HepG2 (cell line): ENCODE results near the gene RFX7. TPM values are rescaled to one million over a fixed set of nuclear protein-coding genes. Genes with fewer than 3 reads are reported as not detected.
"Not testable (repeated sequence)": the region's sequence is repeated elsewhere in the genome, so short reads cannot be mapped to it uniquely, and the experiment has no call there.

ENCODE experiments used
- ATAC-seq: fragments of 200-7000 bp; cut with Tn5 transposase; 3 replicates; pipeline ENCODE4 v1.9.1; 2020; ENCODE audit warnings: mild to moderate bottlenecking, moderate library complexity
- BruUV-seq: library from RNA; stranded (reverse); fragments of 400-500 nt; replicated peaks from 2 replicates; lab custom pipeline; 2021; lab: Mats Ljungman, UMichigan
- CTCF ChIA-PET: fragments of 300-600 bp; formaldehyde crosslinking; extraction: SDS; loops from one replicate; lab custom pipeline; 2021; ENCODE audit warnings: low total read pairs, inconsistent platforms, low intra/inter-chr PET ratio; lab: Yijun Ruan, JAX
- POLR2A ChIA-PET: fragments of 350-600 bp; sonication (Branson Sonifier 250); formaldehyde crosslinking; loops from one replicate; lab custom pipeline; 2020; ENCODE audit warnings: antibody characterized with exemption, inconsistent platforms; lab: Yijun Ruan, JAX
- DNase-seq: peaks from one replicate; pipeline ENCODE4 v3.0.0-alpha.2; 2015; ENCODE audit warnings: low spot score
- FAIRE-seq: peaks from 3 replicates; lab custom pipeline; 2011; peaks lifted over from hg19 to GRCh38; lab: Jason Lieb, UNC
- H2AFZ ChIP-seq: one replicate; pipeline ENCODE4 v1.6.1; 2011; ENCODE audit warnings: low read length, inconsistent platforms
- H3K27ac ChIP-seq: fragments of 300-600 bp; 3 replicates; pipeline ENCODE4 v1.8.0; 2011; ENCODE audit warnings: mixed run types, mild to moderate bottlenecking, mixed read lengths, low read length, inconsistent platforms; ENCODE audit not compliant: insufficient read depth; ENCODE audit errors: extremely low read length
- H3K27me3 ChIP-seq, 2 experiments: fragments of 200-600 bp in 1 of 2; 2 replicates in 1 of 2; 3 replicates in 1 of 2; pipeline versions ENCODE4 v1.6.0 to v1.8.0; 2011; ENCODE audit warnings: low read length in 2 of 2, mild to moderate bottlenecking in 2 of 2, moderate library complexity in 2 of 2, inconsistent platforms in 1 of 2; ENCODE audit not compliant: insufficient read depth in 2 of 2, control insufficient read depth in 1 of 2
- H3K36me3 ChIP-seq, 2 experiments: fragments of 200-600 bp in 1 of 2; replicated peaks in 1 of 2; 2 replicates in 1 of 2; 3 replicates in 1 of 2; pipeline versions ENCODE4 v1.5.1 to v1.8.0; 2011; ENCODE audit warnings: low read length in 2 of 2, inconsistent platforms in 1 of 2; ENCODE audit not compliant: insufficient read depth in 2 of 2, control insufficient read depth in 1 of 2
- H3K4me1 ChIP-seq: 2 replicates; pipeline ENCODE4 v1.5.1; 2012; ENCODE audit warnings: low read length, inconsistent platforms; ENCODE audit not compliant: insufficient read depth
- H3K4me2 ChIP-seq: 2 replicates; pipeline ENCODE4 v1.6.0; 2011; ENCODE audit warnings: low read depth, low read length, inconsistent platforms
- H3K4me3 ChIP-seq, 3 experiments: fragments of 200-600 bp in 1 of 3; sonication (generic), shearing (Covaris generic) in 1 of 3; replicated peaks in 1 of 3; 2 replicates each; pipeline ENCODE4 v1.5.1; 2011 to 2016; ENCODE audit warnings: low read length in 3 of 3, inconsistent platforms in 2 of 3, low read depth in 2 of 3, mild to moderate bottlenecking in 2 of 3, control low read depth in 1 of 3, mixed read lengths in 1 of 3; ENCODE audit not compliant: insufficient read depth in 1 of 3
- H3K79me2 ChIP-seq: one replicate; pipeline ENCODE4 v1.6.1; 2011; ENCODE audit warnings: low read length, inconsistent platforms; ENCODE audit not compliant: insufficient read depth
- H3K9ac ChIP-seq: 2 replicates; pipeline ENCODE4 v1.6.0; 2011; ENCODE audit warnings: mild to moderate bottlenecking, low read depth, low read length, inconsistent platforms; ENCODE audit not compliant: insufficient read depth
- H3K9me3 ChIP-seq: 2 replicates; pipeline ENCODE4 v1.5.1; 2012; ENCODE audit warnings: mild to moderate bottlenecking, low read length
- H4K20me1 ChIP-seq: 2 replicates; pipeline ENCODE4 v1.6.0; 2011; ENCODE audit warnings: inconsistent platforms, mild to moderate bottlenecking, low read length, moderate library complexity; ENCODE audit not compliant: insufficient read depth
- ZNF609 ChIP-seq: sonication (generic); formaldehyde crosslinking; IDR thresholded peaks from 2 replicates; pipeline ENCODE4 v1.4.0; 2020; ENCODE audit warnings: mild to moderate bottlenecking, missing genetic modification reagents, borderline replicate concordance
- WGBS: methylation state at CpG from one replicate; pipeline ENCODE4 v1.1.6; 2017; ENCODE audit warnings: low lambda C conversion rate; 5-methylcytosine and 5-hydroxymethylcytosine counted together
- in situ Hi-C: cut with HindIII; loops from 2 replicates; pipeline ENCODE4 v1.10.0; 2017; ENCODE audit warnings: low pct_unique_long_range_greater_than_20kb; ENCODE audit not compliant: extremely low pct_ligation_motif_present
- intact Hi-C: fragments of 100-400 bp; cut with micrococcal nuclease; formaldehyde crosslinking; loops from one replicate; pipeline ENCODE4 v1.10.0; 2022; ENCODE audit not compliant: unreplicated experiment
- polyA plus RNA-seq, 8 experiments: library from polyadenylated mRNA; depleted of rRNA in 3 of 8; stranded (reverse) in 7 of 8; unstranded in 1 of 8; fragments of >200 nt; fragmentation: Illumina TruSeq in 4 of 8; extraction: Trizol in 4 of 8; gene quantifications; 2 replicates each; pipeline versions ENCODE4 v1.2.1 to v1.2.3, GENCODE V29; 2011 to 2016; ENCODE audit warnings: low read depth in 4 of 8, missing spikeins in 1 of 8, mixed read lengths in 1 of 8; ENCODE audit not compliant: insufficient read depth in 1 of 8
- total RNA-seq, 5 experiments: library from RNA; depleted of rRNA; stranded (reverse); fragments of >200 nt; fragmentation: Illumina TruSeq; extraction: Trizol; gene quantifications; 2 replicates each; pipeline ENCODE4 v1.2.3, GENCODE V29; 2016; ENCODE audit warnings: low read depth in 1 of 5

The RFX7 gene
- total and polyA plus RNA-seq, 2 of the 13 experiments (the other 11 are each of a cell fraction or from before 2014, with no cell fraction given): 8.5 to 10.4 TPM

GRCh38 chr15:56272454-56272853 lies 28.8 kb upstream of the RFX7 start (continued):
- no peak for TF ChIP-seq ZNF609 (CRISPR knock-in tag)

DNA sequence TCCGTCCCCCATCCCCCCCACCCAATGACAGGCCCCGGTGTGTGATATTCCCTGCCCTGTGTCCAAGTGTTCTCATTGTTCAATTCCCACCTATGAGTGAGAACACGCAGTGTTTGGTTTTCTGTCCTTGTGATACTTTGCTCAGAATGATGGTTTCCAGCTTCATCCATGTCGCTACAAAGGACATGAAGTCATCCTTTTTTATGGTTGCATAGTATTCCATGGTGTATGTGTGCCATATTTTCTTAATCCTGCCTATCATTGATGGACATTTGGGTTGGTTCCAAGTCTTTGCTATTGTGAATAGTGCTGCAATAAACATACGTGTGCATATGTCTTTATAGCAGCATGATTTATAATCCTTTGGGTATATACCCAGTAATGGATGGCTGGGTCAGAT lies 22.8 kb upstream of the RFX7 start:
- 17% methylated on average over 5 of the region's 5 CpGs for WGBS

More for the DNA sequence above, 22.8 kb upstream of the RFX7 start:
- H3K79me2 ChIP-seq, POLR2A ChIA-PET, H3K4me1 ChIP-seq, H3K4me3 ChIP-seq, DNase-seq, H3K27ac ChIP-seq, H2AFZ ChIP-seq, H3K27me3 ChIP-seq, ATAC-seq, in situ Hi-C loops, H3K9me3 ChIP-seq, intact Hi-C loops, CTCF ChIA-PET, H4K20me1 ChIP-seq, BruUV-seq, FAIRE-seq, H3K9ac ChIP-seq, H3K36me3 ChIP-seq, H3K4me2 ChIP-seq: not testable (repeated sequence)
